ENCODE results near the gene ZXDC. TPM values are rescaled to one million over a fixed set of nuclear protein-coding genes. Genes with fewer than 3 reads are reported as not detected.

The ZXDC gene
- total and polyA plus RNA-seq, 9 donors, result 14.4 to 47.3 (median 32.7) TPM

DNA sequence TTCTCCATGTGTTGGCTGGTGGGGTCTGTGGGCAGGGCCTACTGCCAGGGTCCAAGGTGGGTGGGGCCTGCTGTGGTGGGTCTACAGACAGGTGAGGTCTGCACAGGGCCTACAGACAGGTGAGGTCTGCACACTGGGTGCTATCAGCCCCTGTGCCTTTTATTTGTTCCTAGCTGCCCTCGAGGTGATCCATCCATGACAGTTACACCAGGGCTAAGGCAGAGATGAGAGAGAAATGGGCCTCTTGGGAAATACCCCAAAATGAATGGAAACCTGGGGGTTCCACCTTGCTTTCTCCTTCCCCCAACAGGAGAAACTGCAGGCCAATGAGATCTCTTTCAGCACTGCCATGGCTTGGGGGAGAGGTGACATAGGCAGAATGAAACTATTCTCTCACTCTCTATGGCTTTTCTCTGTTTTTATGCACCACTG, 44.6 kb downstream of the ZXDC start:
- H3K36me3 ChIP-seq, result no peaks in the 10 kb centered on the region
- H3K27me3 ChIP-seq, result no peaks in the 10 kb centered on the region
- H3K27ac ChIP-seq, result no peak overlapping the region
- H3K4me3 ChIP-seq, result no peak overlapping the region
- intact Hi-C loops (cut with DNase I), result no loop called here
- TF ChIP-seq EP300 (IDR thresholded peaks at IDR 0.05) (no peak), POLR2A (IDR thresholded peaks at IDR 0.05) (no peak)
- TF ChIP-seq, protein P1, sequence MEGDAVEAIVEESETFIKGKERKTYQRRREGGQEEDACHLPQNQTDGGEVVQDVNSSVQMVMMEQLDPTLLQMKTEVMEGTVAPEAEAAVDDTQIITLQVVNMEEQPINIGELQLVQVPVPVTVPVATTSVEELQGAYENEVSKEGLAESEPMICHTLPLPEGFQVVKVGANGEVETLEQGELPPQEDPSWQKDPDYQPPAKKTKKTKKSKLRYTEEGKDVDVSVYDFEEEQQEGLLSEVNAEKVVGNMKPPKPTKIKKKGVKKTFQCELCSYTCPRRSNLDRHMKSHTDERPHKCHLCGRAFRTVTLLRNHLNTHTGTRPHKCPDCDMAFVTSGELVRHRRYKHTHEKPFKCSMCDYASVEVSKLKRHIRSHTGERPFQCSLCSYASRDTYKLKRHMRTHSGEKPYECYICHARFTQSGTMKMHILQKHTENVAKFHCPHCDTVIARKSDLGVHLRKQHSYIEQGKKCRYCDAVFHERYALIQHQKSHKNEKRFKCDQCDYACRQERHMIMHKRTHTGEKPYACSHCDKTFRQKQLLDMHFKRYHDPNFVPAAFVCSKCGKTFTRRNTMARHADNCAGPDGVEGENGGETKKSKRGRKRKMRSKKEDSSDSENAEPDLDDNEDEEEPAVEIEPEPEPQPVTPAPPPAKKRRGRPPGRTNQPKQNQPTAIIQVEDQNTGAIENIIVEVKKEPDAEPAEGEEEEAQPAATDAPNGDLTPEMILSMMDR (IDR thresholded peaks at IDR 0.05), result no peak
- no peaks in the 10 kb centered on the region for H3K9me3 ChIP-seq
- no peaks in the 10 kb centered on the region for H3K4me1 ChIP-seq (ENCODE audit: insufficient read depth)
- WGBS, 3 donors, result 92 to 97% (median 95%) methylated on average over 1 of the region's 1 CpG
- no peak for DNase-seq

- Histone ChIP-seq H3K36me3 (no peaks in the 10 kb centered on the region), H3K9me3 (no peaks in the 10 kb centered on the region), H3K4me1 (ENCODE audit: insufficient read depth) (no peaks in the 10 kb centered on the region), H3K27ac (no peak overlapping the region), H3K4me3 (no peak overlapping the region), H3K27me3 (no peaks in the 10 kb centered on the region)
- TF ChIP-seq EP300 (IDR thresholded peaks at IDR 0.05), result no peak
- TF ChIP-seq, protein P1 (IDR thresholded peaks at IDR 0.05), result no peak
- TF ChIP-seq POLR2A (IDR thresholded peaks at IDR 0.05), result no peak
- WGBS, 3 donors, result 63 to 79% (median 78%) methylated on average over 3 of the region's 3 CpGs
- no peak for DNase-seq
- intact Hi-C loops (cut with DNase I), result no loop called here
Observed at GRCh38 chr3:126424751-126425150, 50.9 kb downstream of the ZXDC start.

- Histone ChIP-seq H3K4me3 (no peak overlapping the region), H3K27me3 (no peaks in the 10 kb centered on the region), H3K36me3 (no peaks in the 10 kb centered on the region), H3K4me1 (ENCODE audit: insufficient read depth) (no peaks in the 10 kb centered on the region), H3K9me3 (no peaks in the 10 kb centered on the region), H3K27ac (no peak overlapping the region)
- DNase-seq, result no peak
- intact Hi-C loops (cut with DNase I), result no loop called here
- TF ChIP-seq EP300 (IDR thresholded peaks at IDR 0.05) (no peak), POLR2A (IDR thresholded peaks at IDR 0.05) (no peak)
- TF ChIP-seq, protein P1 (IDR thresholded peaks at IDR 0.05), result no peak
- WGBS, 3 donors, result 93 to 94% (median 94%) methylated on average over 10 of the region's 10 CpGs
Observed at GRCh38 chr3:126424039-126424717, 51.5 kb downstream of the ZXDC start.

- Histone ChIP-seq H3K27ac (no peak overlapping the region), H3K36me3 (no peaks in the 10 kb centered on the region), H3K27me3 (no peaks in the 10 kb centered on the region), H3K9me3 (no peaks in the 10 kb centered on the region), H3K4me1 (ENCODE audit: insufficient read depth) (no peaks in the 10 kb centered on the region), H3K4me3 (no peak overlapping the region)
- DNase-seq, result no peak
- intact Hi-C loops (cut with DNase I), result no loop called here
- WGBS, 3 donors, result 72 to 78% (median 73%) methylated on average over 26 of the region's 26 CpGs
- no peak for TF ChIP-seq EP300 (IDR thresholded peaks at IDR 0.05)
- TF ChIP-seq POLR2A (IDR thresholded peaks at IDR 0.05), result no peak
- TF ChIP-seq, protein P1 (IDR thresholded peaks at IDR 0.05), result no peak
Observed at GRCh38 chr3:126423191-126424038, 52.3 kb downstream of the ZXDC start.

Data from ovary (tissue), 9 donors.